GM19035 (cell line): ENCODE measurements around the gene HCRTR1.
"Not testable (repeated sequence)": the region's sequence is repeated elsewhere in the genome, so short reads cannot be mapped to it uniquely, and the experiment has no call there.

Source experiments
- ATAC-seq: cut with Tn5 transposase; IDR thresholded peaks from one replicate; pipeline ENCODE4 v1.9.1; 2021; ENCODE audit not compliant: unreplicated experiment

Gene HCRTR1

GRCh38 chr1:31581821-31582810 is 35.4 kb upstream of the HCRTR1 start:
- ATAC-seq: no peak

- no peak for ATAC-seq
These were observed 34.2 kb upstream of the HCRTR1 start for GRCh38 chr1:31583082-31583994.

DNA sequence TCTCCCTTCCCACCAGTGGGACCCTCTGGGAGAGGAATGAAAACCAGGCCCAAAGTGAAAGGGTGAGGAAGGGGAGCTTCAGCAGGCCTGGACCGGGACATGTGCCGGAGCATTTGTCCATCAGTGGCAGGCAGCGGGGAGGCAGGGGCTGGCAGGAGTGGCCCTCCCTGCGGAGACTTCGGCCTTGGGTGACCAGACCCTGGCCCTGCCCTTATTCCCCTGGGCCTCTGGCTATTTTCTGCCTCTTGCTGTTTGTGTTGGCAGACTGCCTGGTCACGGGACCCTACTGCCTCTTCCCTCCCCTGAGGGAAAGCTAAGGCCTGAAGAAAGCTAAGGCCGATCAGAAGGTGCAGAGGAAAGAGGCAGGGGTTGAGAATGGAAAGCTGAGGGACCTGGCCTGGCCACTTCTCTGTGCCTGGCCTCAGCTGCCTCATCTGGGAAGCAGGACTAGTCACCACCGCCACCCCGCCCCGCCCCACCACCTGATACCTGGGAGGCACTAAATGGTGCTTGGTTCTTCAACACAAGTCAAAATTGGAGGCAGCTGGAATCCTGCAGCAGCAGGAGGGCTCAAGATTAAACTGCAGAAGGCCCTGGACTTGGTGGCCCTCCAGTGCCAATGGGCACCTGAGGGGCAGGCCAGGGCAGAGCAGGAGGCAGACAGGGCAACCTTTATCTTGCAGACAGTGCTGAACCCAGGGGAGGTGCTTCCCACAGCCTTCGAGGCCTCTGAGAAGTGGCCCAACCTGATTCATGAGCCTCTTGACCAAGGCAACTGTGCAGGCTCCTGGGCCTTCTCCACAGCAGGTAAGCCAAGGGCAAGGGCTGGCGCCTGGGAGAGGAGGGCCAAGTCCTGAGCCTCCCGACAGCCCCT is 33.3 kb upstream of the HCRTR1 start:
- no peak for ATAC-seq

GRCh38 chr1:31584869-31585735 is 32.4 kb upstream of the HCRTR1 start:
- ATAC-seq: no peak

GRCh38 chr1:31585736-31586365 is 31.6 kb upstream of the HCRTR1 start:
- no peak for ATAC-seq

DNA sequence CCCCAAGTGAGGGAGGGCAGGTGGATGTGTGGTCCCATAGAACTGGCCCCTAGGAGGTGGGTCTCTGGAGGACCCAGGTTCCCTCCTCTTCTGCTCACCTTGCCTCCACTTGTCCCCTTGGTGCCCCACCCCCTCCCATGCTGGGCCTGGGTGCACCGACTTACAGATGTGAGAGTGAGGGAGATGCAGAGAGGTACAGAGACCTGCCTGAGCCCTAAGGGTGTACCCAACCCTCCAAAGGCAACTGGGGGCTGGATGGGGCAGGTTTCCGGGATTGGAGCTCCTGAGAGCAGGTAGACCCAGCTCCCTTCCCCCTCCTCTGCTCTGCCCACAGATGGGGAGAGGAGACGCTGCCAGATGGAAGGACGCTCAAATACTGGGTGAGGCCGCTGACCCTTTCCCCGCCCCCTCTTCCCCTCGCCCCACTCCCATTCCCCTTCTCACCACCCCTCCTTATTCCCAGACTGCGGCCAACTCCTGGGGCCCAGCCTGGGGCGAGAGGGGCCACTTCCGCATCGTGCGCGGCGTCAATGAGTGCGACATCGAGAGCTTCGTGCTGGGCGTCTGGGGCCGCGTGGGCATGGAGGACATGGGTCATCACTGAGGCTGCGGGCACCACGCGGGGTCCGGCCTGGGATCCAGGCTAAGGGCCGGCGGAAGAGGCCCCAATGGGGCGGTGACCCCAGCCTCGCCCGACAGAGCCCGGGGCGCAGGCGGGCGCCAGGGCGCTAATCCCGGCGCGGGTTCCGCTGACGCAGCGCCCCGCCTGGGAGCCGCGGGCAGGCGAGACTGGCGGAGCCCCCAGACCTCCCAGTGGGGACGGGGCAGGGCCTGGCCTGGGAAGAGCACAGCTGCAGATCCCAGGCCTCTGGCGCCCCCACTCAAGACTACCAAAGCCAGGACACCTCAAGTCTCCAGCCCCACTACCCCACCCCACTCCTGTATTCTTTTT is 30.8 kb upstream of the HCRTR1 start:
- ATAC-seq: no peak

DNA sequence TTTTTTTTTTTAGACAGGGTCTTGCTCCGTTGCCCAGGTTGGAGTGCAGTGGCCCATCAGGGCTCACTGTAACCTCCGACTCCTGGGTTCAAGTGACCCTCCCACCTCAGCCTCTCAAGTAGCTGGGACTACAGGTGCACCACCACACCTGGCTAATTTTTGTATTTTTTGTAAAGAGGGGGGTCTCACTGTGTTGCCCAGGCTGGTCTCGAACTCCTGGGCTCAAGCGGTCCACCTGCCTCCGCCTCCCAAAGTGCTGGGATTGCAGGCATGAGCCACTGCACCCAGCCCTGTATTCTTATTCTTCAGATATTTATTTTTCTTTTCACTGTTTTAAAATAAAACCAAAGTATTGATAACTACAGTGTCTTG is 30.2 kb upstream of the HCRTR1 start:
- ATAC-seq: not testable (repeated sequence)

DNA sequence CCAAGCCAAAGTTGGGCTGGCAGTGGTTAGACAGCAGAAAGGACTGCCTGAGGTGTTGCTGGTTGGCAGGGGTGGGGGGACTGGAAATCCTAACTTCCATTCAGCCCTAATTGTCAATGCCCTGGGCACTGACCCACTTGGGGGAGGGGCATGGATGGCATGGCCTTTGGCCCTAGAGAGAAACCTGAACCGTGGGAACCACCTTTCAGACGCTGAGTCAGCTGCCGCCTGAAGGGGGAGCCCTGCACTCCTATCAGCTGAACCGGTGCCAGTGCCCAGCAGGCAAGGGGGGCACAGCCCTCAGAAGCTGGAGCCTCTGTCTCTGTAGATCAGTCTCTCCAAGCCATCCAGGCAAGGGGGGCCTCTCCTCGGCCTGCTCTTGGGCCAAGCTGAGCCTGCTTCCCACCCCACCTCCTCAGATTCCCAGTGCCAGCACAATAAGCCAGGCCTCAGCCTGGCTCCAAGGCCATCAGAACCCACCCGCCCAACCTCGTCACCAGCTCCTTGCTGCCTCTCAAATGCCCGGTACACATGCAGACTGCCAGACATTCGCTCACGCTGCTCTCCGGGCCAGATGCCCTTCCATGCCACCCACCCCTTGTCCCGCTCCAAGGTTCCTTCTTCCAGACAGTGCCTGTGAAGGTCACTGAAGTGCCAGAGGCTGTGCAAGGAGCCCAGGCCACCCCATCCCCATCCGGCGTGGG is 29.6 kb upstream of the HCRTR1 start:
- ATAC-seq: no peak

GRCh38 chr1:31588751-31589515 is 28.6 kb upstream of the HCRTR1 start:
- ATAC-seq: no peak

DNA sequence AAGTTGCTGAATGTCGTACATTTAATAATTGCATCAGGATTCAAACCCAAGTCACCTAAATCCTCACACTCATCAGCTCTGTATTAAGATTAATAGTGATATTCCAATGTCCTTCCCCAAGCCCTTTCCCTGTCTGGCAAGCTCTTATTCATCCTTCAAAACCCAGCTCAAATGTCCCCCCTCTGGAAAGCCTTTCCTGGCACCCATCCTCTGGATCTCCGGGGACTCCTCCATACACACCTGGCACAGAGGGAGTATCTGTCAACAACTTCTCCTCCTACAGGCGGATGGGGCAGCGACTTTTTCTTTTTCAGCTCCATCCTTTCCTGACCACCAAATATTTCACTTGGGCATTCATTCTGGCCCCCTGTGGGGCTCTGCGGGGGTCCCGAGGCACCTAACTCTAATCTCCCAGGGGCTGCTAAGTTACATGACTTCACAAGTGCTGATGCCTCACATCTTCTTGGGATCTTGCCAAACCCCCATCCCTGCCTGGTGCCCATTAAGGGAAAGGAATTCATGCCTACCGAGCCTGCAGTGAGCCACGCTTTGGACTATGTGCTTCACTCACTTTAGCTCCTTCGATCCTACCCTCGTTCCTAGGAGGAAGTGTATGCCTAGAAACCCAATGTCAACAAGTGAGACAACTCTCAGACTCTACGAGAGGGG is 25.9 kb upstream of the HCRTR1 start:
- ATAC-seq: no peak

GRCh38 chr1:31592132-31592531 is 25.4 kb upstream of the HCRTR1 start:
- ATAC-seq: no peak

GRCh38 chr1:31593136-31593665 is 24.3 kb upstream of the HCRTR1 start:
- no peak for ATAC-seq

DNA sequence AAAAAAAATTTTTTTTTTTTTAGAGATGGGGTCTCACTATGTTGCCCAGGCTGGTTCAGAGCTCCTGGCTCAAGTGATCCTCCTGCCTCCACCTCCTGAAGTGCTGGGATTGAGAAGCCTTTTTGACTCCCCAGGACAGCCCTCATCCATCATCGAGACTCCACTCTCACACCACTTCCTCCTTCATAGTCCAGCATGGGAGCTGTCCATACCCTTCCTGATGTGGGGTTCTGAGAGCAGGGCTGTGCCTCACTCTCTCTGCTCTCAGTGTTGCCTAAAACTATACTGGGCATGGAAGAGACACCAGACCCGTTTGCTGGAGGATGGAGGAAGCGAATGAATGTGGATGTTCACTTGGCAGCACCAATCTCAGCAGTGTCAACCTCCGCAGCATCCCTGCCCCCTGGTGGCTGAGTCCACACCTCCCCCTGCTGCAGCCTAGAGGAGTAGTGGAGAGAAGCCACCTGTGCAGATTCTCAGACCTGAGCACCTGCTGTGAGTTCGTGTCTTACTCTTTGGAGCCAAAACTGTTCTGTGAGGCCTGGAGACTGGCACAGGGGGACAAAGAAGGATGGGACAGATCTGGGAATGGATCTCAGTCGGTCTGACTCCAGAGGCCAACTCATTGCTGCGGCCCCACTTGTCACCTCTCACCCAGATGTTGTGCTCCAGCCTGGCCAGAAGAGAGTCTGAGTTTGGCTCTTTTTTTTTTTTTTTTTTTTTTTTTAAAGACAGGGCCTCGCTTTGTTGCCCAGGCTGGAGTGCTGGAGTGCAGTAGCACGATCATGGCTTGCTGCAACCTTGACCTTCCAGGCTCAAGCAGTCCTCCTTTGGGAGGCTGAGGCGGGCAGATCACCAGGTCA is 23.5 kb upstream of the HCRTR1 start:
- no peak for ATAC-seq

GRCh38 chr1:31595836-31596736 is 21.4 kb upstream of the HCRTR1 start:
- ATAC-seq: no peak
